Breast epithelium (tissue), 3 donors: ENCODE measurements around the gene CLTRN.

Experiments
- POLR2A ChIP-seq: fragments of 450-650 bp; IDR thresholded peaks from one replicate; pipeline ENCODE4 v1.6.1; 2016; ENCODE audit warnings: antibody characterized with exemption, mild to moderate bottlenecking, moderate library complexity
- POLR2AphosphoS5 ChIP-seq, 3 donors: sonication (generic); formaldehyde crosslinking; IDR thresholded peaks; one replicate each; pipeline ENCODE4 v1.6.1; 2017; ENCODE audit warnings: antibody characterized with exemption in 3 of 3
- TF ChIP-seq, protein P1 (sequence below), 3 donors: fragments of 450-650 bp; IDR thresholded peaks; one replicate each; pipeline ENCODE4 v1.5.1; 2016 to 2017; ENCODE audit warnings: antibody characterized with exemption in 3 of 3, mild to moderate bottlenecking in 3 of 3, moderate library complexity in 3 of 3

DNA sequence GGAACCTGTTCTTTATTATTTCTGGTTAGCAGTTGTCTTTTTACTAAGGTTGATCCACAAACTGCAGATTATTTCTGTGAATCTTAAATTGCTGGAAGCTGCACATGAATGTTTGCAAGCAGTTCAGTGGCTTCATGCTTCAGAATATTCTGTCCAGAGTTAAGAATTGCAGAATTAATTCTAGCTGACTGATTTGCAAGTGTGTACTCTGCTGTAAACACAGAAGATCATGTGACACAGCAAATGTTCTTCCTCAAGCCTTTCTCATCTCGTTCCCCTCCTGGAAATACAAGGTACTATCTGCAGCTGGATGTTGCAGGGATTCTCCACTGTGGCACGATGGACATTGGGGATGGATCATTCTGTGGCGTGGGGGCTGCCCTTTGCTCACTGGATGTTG, 16.8 kb upstream of the CLTRN start:
- TF ChIP-seq, protein P1, sequence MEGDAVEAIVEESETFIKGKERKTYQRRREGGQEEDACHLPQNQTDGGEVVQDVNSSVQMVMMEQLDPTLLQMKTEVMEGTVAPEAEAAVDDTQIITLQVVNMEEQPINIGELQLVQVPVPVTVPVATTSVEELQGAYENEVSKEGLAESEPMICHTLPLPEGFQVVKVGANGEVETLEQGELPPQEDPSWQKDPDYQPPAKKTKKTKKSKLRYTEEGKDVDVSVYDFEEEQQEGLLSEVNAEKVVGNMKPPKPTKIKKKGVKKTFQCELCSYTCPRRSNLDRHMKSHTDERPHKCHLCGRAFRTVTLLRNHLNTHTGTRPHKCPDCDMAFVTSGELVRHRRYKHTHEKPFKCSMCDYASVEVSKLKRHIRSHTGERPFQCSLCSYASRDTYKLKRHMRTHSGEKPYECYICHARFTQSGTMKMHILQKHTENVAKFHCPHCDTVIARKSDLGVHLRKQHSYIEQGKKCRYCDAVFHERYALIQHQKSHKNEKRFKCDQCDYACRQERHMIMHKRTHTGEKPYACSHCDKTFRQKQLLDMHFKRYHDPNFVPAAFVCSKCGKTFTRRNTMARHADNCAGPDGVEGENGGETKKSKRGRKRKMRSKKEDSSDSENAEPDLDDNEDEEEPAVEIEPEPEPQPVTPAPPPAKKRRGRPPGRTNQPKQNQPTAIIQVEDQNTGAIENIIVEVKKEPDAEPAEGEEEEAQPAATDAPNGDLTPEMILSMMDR (IDR thresholded peaks at IDR 0.05): no peak
- TF ChIP-seq POLR2A (no peak), POLR2AphosphoS5 (IDR thresholded peaks at IDR 0.05) (no peak)
